Neural progenitor cell (in vitro differentiated cells): ENCODE measurements around the gene GRHL1.

Experiments used
- CTCF ChIP-seq: fragments of 200-600 bp; sonication (generic); IDR thresholded peaks from 2 replicates; pipeline ENCODE4 v1.5.1; 2017; ENCODE audit warnings: antibody characterized with exemption, mild to moderate bottlenecking
- EZH2 ChIP-seq: fragments of 200-600 bp; sonication (generic); IDR thresholded peaks from 2 replicates; pipeline ENCODE4 v1.6.1; 2017; ENCODE audit warnings: antibody characterized with exemption, mild to moderate bottlenecking, moderate library complexity
- EZH2phosphoT487 ChIP-seq: fragments of 200-600 bp; sonication (generic); IDR thresholded peaks from 2 replicates; pipeline ENCODE4 v1.6.1; 2017; ENCODE audit warnings: antibody characterized with exemption

- no peak for TF ChIP-seq CTCF
- TF ChIP-seq EZH2: no peak
- no peak for TF ChIP-seq EZH2phosphoT487
Measured at GRCh38 chr2:10019602-10020400, 68.3 kb downstream of the GRHL1 start.
